SU-DHL-6 (cell line): ENCODE results near the gene TIMP3.

Experiments
- CTCF ChIP-seq: fragments of 200-600 bp; sonication (generic); IDR thresholded peaks from one replicate; pipeline ENCODE4 v1.5.1; 2017; ENCODE audit warnings: antibody characterized with exemption, mild to moderate bottlenecking, low read length, moderate library complexity; ENCODE audit not compliant: insufficient read depth, poor library complexity, severe bottlenecking
- EZH2phosphoT487 ChIP-seq: fragments of 200-600 bp; sonication (generic), shearing (Covaris generic); conservative IDR thresholded peaks from 2 replicates; pipeline ENCODE4 v1.6.1; 2018; ENCODE audit warnings: mild to moderate bottlenecking, antibody characterized with exemption, low read length, moderate library complexity, mixed read lengths

DNA sequence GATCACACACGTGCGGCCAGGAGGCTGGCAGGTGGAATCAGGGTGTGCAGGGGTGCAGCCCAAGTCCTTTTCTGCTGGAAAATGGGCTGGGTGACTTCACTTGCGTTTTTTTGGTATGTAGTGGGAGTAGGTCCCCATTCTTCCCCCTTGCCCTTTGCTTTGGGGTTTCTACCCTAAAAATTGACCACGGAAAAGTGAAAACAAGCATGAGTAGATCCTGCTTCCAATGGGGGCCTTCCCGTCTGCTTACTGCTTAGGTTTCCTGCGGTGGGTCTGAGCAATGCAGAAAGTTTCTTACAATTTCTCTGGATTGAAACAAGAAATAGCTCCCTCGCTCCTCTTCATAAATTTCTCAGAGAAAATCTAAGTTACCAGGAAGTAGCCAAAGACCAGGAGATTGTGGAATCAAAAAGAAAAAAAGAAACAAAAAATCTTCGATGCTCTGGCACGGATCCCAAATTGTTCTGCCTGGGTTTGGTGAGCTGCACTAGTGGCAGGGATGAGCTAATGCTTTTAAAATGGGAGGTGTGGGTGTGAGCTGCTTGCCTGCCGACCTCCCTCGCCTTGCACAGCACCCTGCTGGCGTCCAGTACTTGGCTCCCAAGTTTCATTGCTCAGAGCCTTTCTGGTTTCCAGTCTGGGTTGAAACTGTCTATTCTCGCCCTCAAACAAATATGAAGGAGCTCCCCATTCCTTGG lies 2.4 kb downstream of the TIMP3 start:
- TF ChIP-seq CTCF (no peak), EZH2phosphoT487 (no peak)
